GM20000 (cell line): ENCODE measurements around the gene KIFC3.
"Not testable (repeated sequence)": the region's sequence is repeated elsewhere in the genome, so short reads cannot be mapped to it uniquely, and the experiment has no call there.

ENCODE experiments used
- DNase-seq: peaks from one replicate; pipeline ENCODE4 v3.0.0; 2012; ENCODE audit warnings: low spot score
- CTCF ChIP-seq: IDR thresholded peaks from 2 replicates; pipeline ENCODE4 v1.5.1; 2012; ENCODE audit warnings: mild to moderate bottlenecking, control low read depth; ENCODE audit errors: extremely low read depth, missing control alignments

Gene KIFC3

DNA sequence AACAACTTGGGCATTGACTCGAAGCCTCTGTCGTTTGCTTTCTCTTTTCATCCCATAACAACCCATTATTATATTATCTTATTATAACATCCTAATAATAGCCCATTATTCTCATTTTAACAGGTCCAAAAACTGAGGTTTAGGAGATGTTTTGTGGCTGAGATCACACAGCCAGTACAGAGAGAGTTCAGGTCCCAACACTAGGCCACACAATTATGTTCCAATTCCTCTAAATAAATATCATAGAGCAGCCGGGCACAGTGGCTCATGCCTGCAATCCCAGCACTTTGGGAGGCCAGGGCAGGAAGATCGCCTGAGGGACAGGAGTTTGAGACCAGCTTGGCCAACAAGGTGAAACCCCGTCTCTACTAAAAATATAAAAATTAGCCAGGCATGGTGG lies 40.3 kb upstream of the KIFC3 start:
- no peak for DNase-seq
- no peak for TF ChIP-seq CTCF

- no peak for TF ChIP-seq CTCF
- no peak for DNase-seq
Observed at GRCh38 chr16:57840833-57841232, 38.5 kb upstream of the KIFC3 start.

DNA sequence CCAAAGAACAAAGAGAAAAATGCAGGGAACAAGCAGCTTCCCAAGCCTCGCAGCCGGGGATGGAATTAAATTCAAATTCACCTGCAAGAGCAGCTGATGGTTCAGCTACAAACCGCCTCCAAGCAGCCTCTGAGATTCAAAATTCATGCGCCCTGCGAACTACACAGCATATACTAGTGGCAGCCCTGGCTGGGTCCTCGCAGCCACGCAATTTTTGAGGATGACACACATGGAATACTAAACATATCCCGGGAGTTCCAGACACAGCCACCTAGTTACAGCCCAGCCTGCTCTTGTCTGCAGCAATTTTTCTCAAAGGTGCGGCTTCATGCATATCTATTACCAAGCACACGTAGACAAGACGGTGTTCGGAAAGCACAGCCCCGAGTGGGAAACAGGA lies 35.9 kb upstream of the KIFC3 start:
- no peak for DNase-seq
- no peak for TF ChIP-seq CTCF

GRCh38 chr16:57837305-57838125 lies 35.2 kb upstream of the KIFC3 start:
- no peak for DNase-seq
- TF ChIP-seq CTCF, result no peak

- not testable (repeated sequence) for DNase-seq
Observed at GRCh38 chr16:57835439-57835838, 33.1 kb upstream of the KIFC3 start.

GRCh38 chr16:57834936-57835335 lies 32.6 kb upstream of the KIFC3 start:
- TF ChIP-seq CTCF, result no peak
- no peak for DNase-seq

DNA sequence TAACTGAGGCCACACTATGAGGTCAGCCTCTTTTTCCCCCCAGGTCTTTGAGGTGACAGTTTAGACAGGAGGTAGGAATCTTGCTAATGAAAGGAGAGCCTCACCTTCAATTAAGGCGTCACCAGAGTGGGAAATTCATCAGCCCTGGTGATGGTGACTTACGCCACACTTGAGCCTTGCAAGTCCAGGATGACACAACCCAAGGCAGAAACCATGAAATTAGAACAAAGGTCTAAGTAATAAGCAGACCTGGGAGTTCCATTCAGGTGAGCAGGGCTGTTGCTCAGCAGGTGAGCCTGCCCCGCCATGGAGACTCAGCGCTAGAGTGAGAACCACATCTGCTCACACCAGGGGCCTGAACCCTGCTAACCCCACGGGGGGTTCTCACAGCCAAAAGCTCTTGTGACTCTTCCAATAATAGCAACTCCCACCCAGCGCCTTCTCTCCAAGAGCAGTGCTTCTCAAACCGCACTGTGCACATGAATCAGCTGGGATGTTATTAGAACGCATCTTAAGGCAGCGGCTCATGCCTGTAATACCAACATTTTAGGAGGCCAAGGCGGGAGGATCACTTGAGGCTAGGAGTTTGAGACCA lies 28.7 kb upstream of the KIFC3 start:
- TF ChIP-seq CTCF, result no peak
- DNase-seq, result no peak

- DNase-seq, result no peak
- TF ChIP-seq CTCF, result no peak
Observed at GRCh38 chr16:57829969-57830360, 27.7 kb upstream of the KIFC3 start.
